Measurements from ENCODE around the gene NTM. TPM values are rescaled to one million over a fixed set of nuclear protein-coding genes. Genes with fewer than 3 reads are reported as not detected.

The NTM gene
- polyA plus RNA-seq, 2 donors = 0.24 to 1.1 TPM

- WGBS, 2 donors = 83 to 87% methylated on average over 6 of the region's 6 CpGs
Measured at GRCh38 chr11:131773626-131774025, 403.2 kb downstream of the NTM start.

GRCh38 chr11:131776211-131776610 is 405.8 kb downstream of the NTM start:
- H3K4me3 ChIP-seq (ENCODE audit: low read depth in 1 of 2, low read length in 2 of 2) = no peak overlapping the region
- 66 to 76% methylated on average over 3 of the region's 3 CpGs for WGBS, 2 donors
- no peaks in the 10 kb centered on the region for H3K4me1 ChIP-seq (ENCODE audit: control insufficient read depth in 2 of 2, insufficient read depth in 2 of 2, low read length in 1 of 2)

More at GRCh38 chr11:131773626-131774025, 403.2 kb downstream of the NTM start:
- H3K4me3 ChIP-seq (ENCODE audit: low read depth in 1 of 2, low read length in 2 of 2) = no peak overlapping the region
- no peaks in the 10 kb centered on the region for H3K27me3 ChIP-seq (ENCODE audit: control insufficient read depth in 1 of 2, insufficient read depth in 2 of 2, low read length in 2 of 2)
- H3K27ac ChIP-seq (ENCODE audit: low read depth in 2 of 2, low read length in 1 of 2) = no peak overlapping the region
- H3K4me1 ChIP-seq (ENCODE audit: control insufficient read depth in 2 of 2, insufficient read depth in 2 of 2, low read length in 1 of 2) = no peaks in the 10 kb centered on the region
- H3K9me3 ChIP-seq (ENCODE audit: control insufficient read depth in 2 of 2, insufficient read depth in 1 of 2, low read depth in 1 of 2, low read length in 1 of 2) = peaks cover 0 to 3% of the 10 kb centered on the region in 2 donors
- H3K36me3 ChIP-seq (ENCODE audit: control insufficient read depth in 2 of 2, insufficient read depth in 2 of 2, low read length in 1 of 2) = no peaks in the 10 kb centered on the region

GRCh38 chr11:131785801-131786200 is 415.4 kb downstream of the NTM start:
- no peak overlapping the region for H3K4me3 ChIP-seq (ENCODE audit: low read depth in 1 of 2, low read length in 2 of 2)
- no peaks in the 10 kb centered on the region for H3K27me3 ChIP-seq (ENCODE audit: control insufficient read depth in 1 of 2, insufficient read depth in 2 of 2, low read length in 2 of 2)
- H3K36me3 ChIP-seq (ENCODE audit: control insufficient read depth in 2 of 2, insufficient read depth in 2 of 2, low read length in 1 of 2) = no peaks in the 10 kb centered on the region
- H3K9me3 ChIP-seq (ENCODE audit: control insufficient read depth in 2 of 2, insufficient read depth in 1 of 2, low read depth in 1 of 2, low read length in 1 of 2) = no peaks in the 10 kb centered on the region
- WGBS, 2 donors = 69 to 71% methylated on average over 7 of the region's 7 CpGs
- no peaks in the 10 kb centered on the region for H3K4me1 ChIP-seq (ENCODE audit: control insufficient read depth in 2 of 2, insufficient read depth in 2 of 2, low read length in 1 of 2)
- H3K27ac ChIP-seq (ENCODE audit: low read depth in 2 of 2, low read length in 1 of 2) = no peak overlapping the region

More at GRCh38 chr11:131776211-131776610, 405.8 kb downstream of the NTM start:
- H3K27ac ChIP-seq (ENCODE audit: low read depth in 2 of 2, low read length in 1 of 2) = no peak overlapping the region
- H3K36me3 ChIP-seq (ENCODE audit: control insufficient read depth in 2 of 2, insufficient read depth in 2 of 2, low read length in 1 of 2) = no peaks in the 10 kb centered on the region
- H3K9me3 ChIP-seq (ENCODE audit: control insufficient read depth in 2 of 2, insufficient read depth in 1 of 2, low read depth in 1 of 2, low read length in 1 of 2) = peaks cover 0 to 3% of the 10 kb centered on the region in 2 donors
- no peaks in the 10 kb centered on the region for H3K27me3 ChIP-seq (ENCODE audit: control insufficient read depth in 1 of 2, insufficient read depth in 2 of 2, low read length in 2 of 2)

GRCh38 chr11:131787119-131787518 is 416.7 kb downstream of the NTM start:
- 52 to 60% methylated on average over 3 of the region's 3 CpGs for WGBS, 2 donors

GRCh38 chr11:131790586-131790985 is 420.2 kb downstream of the NTM start:
- Histone ChIP-seq H3K36me3 (ENCODE audit: control insufficient read depth in 2 of 2, insufficient read depth in 2 of 2, low read length in 1 of 2) (no peaks in the 10 kb centered on the region), H3K4me1 (ENCODE audit: control insufficient read depth in 2 of 2, insufficient read depth in 2 of 2, low read length in 1 of 2) (no peaks in the 10 kb centered on the region), H3K27me3 (ENCODE audit: control insufficient read depth in 1 of 2, insufficient read depth in 2 of 2, low read length in 2 of 2) (no peaks in the 10 kb centered on the region), H3K4me3 (ENCODE audit: low read depth in 1 of 2, low read length in 2 of 2) (no peak overlapping the region), H3K9me3 (ENCODE audit: control insufficient read depth in 2 of 2, insufficient read depth in 1 of 2, low read depth in 1 of 2, low read length in 1 of 2) (no peaks in the 10 kb centered on the region), H3K27ac (ENCODE audit: low read depth in 2 of 2, low read length in 1 of 2) (no peak overlapping the region)
- 72 to 77% methylated on average over 1 of the region's 1 CpG for WGBS, 2 donors

More at GRCh38 chr11:131787119-131787518, 416.7 kb downstream of the NTM start:
- no peak overlapping the region for H3K27ac ChIP-seq (ENCODE audit: low read depth in 2 of 2, low read length in 1 of 2)
- no peaks in the 10 kb centered on the region for H3K36me3 ChIP-seq (ENCODE audit: control insufficient read depth in 2 of 2, insufficient read depth in 2 of 2, low read length in 1 of 2)
- H3K9me3 ChIP-seq (ENCODE audit: control insufficient read depth in 2 of 2, insufficient read depth in 1 of 2, low read depth in 1 of 2, low read length in 1 of 2) = no peaks in the 10 kb centered on the region
- H3K27me3 ChIP-seq (ENCODE audit: control insufficient read depth in 1 of 2, insufficient read depth in 2 of 2, low read length in 2 of 2) = no peaks in the 10 kb centered on the region
- no peaks in the 10 kb centered on the region for H3K4me1 ChIP-seq (ENCODE audit: control insufficient read depth in 2 of 2, insufficient read depth in 2 of 2, low read length in 1 of 2)
- H3K4me3 ChIP-seq (ENCODE audit: low read depth in 1 of 2, low read length in 2 of 2) = no peak overlapping the region

- H3K27ac ChIP-seq (ENCODE audit: low read depth in 2 of 2, low read length in 1 of 2) = no peak overlapping the region
- WGBS, 2 donors = 54 to 56% methylated on average over 3 of the region's 3 CpGs
Measured at GRCh38 chr11:131792243-131792642, 421.8 kb downstream of the NTM start.

GRCh38 chr11:131796089-131796488 is 425.7 kb downstream of the NTM start:
- H3K36me3 ChIP-seq (ENCODE audit: control insufficient read depth in 2 of 2, insufficient read depth in 2 of 2, low read length in 1 of 2) = no peaks in the 10 kb centered on the region
- H3K27ac ChIP-seq (ENCODE audit: low read depth in 2 of 2, low read length in 1 of 2) = no peak overlapping the region
- no peaks in the 10 kb centered on the region for H3K4me1 ChIP-seq (ENCODE audit: control insufficient read depth in 2 of 2, insufficient read depth in 2 of 2, low read length in 1 of 2)
- H3K9me3 ChIP-seq (ENCODE audit: control insufficient read depth in 2 of 2, insufficient read depth in 1 of 2, low read depth in 1 of 2, low read length in 1 of 2) = no peaks in the 10 kb centered on the region
- H3K27me3 ChIP-seq (ENCODE audit: control insufficient read depth in 1 of 2, insufficient read depth in 2 of 2, low read length in 2 of 2) = no peaks in the 10 kb centered on the region
- WGBS, 2 donors = 74 to 83% methylated on average over 7 of the region's 7 CpGs
- H3K4me3 ChIP-seq (ENCODE audit: low read depth in 1 of 2, low read length in 2 of 2) = no peak overlapping the region

More at GRCh38 chr11:131792243-131792642, 421.8 kb downstream of the NTM start:
- no peaks in the 10 kb centered on the region for H3K36me3 ChIP-seq (ENCODE audit: control insufficient read depth in 2 of 2, insufficient read depth in 2 of 2, low read length in 1 of 2)
- no peaks in the 10 kb centered on the region for H3K27me3 ChIP-seq (ENCODE audit: control insufficient read depth in 1 of 2, insufficient read depth in 2 of 2, low read length in 2 of 2)
- H3K9me3 ChIP-seq (ENCODE audit: control insufficient read depth in 2 of 2, insufficient read depth in 1 of 2, low read depth in 1 of 2, low read length in 1 of 2) = no peaks in the 10 kb centered on the region
- no peaks in the 10 kb centered on the region for H3K4me1 ChIP-seq (ENCODE audit: control insufficient read depth in 2 of 2, insufficient read depth in 2 of 2, low read length in 1 of 2)
- no peak overlapping the region for H3K4me3 ChIP-seq (ENCODE audit: low read depth in 1 of 2, low read length in 2 of 2)

- H3K36me3 ChIP-seq (ENCODE audit: control insufficient read depth in 2 of 2, insufficient read depth in 2 of 2, low read length in 1 of 2) = no peaks in the 10 kb centered on the region
- H3K27me3 ChIP-seq (ENCODE audit: control insufficient read depth in 1 of 2, insufficient read depth in 2 of 2, low read length in 2 of 2) = no peaks in the 10 kb centered on the region
- H3K27ac ChIP-seq (ENCODE audit: low read depth in 2 of 2, low read length in 1 of 2) = no peak overlapping the region
- no peak overlapping the region for H3K4me3 ChIP-seq (ENCODE audit: low read depth in 1 of 2, low read length in 2 of 2)
- H3K4me1 ChIP-seq (ENCODE audit: control insufficient read depth in 2 of 2, insufficient read depth in 2 of 2, low read length in 1 of 2) = no peaks in the 10 kb centered on the region
- WGBS, 2 donors = 72 to 77% methylated on average over 5 of the region's 5 CpGs
- H3K9me3 ChIP-seq (ENCODE audit: control insufficient read depth in 2 of 2, insufficient read depth in 1 of 2, low read depth in 1 of 2, low read length in 1 of 2) = no peaks in the 10 kb centered on the region
Measured at GRCh38 chr11:131796541-131796940, 426.1 kb downstream of the NTM start.

GRCh38 chr11:131800452-131800851 is 430.0 kb downstream of the NTM start:
- Histone ChIP-seq H3K36me3 (ENCODE audit: control insufficient read depth in 2 of 2, insufficient read depth in 2 of 2, low read length in 1 of 2) (no peaks in the 10 kb centered on the region), H3K4me1 (ENCODE audit: control insufficient read depth in 2 of 2, insufficient read depth in 2 of 2, low read length in 1 of 2) (no peaks in the 10 kb centered on the region), H3K27ac (ENCODE audit: low read depth in 2 of 2, low read length in 1 of 2) (no peak overlapping the region), H3K9me3 (ENCODE audit: control insufficient read depth in 2 of 2, insufficient read depth in 1 of 2, low read depth in 1 of 2, low read length in 1 of 2) (no peaks in the 10 kb centered on the region), H3K27me3 (ENCODE audit: control insufficient read depth in 1 of 2, insufficient read depth in 2 of 2, low read length in 2 of 2) (no peaks in the 10 kb centered on the region), H3K4me3 (ENCODE audit: low read depth in 1 of 2, low read length in 2 of 2) (no peak overlapping the region)
- WGBS, 2 donors = 88 to 90% methylated on average over 2 of the region's 2 CpGs

- no peak overlapping the region for H3K4me3 ChIP-seq (ENCODE audit: low read depth in 1 of 2, low read length in 2 of 2)
- no peaks in the 10 kb centered on the region for H3K27me3 ChIP-seq (ENCODE audit: control insufficient read depth in 1 of 2, insufficient read depth in 2 of 2, low read length in 2 of 2)
- H3K36me3 ChIP-seq (ENCODE audit: control insufficient read depth in 2 of 2, insufficient read depth in 2 of 2, low read length in 1 of 2) = no peaks in the 10 kb centered on the region
- 44 to 50% methylated on average over 9 of the region's 9 CpGs for WGBS, 2 donors
- no peaks in the 10 kb centered on the region for H3K9me3 ChIP-seq (ENCODE audit: control insufficient read depth in 2 of 2, insufficient read depth in 1 of 2, low read depth in 1 of 2, low read length in 1 of 2)
- H3K27ac ChIP-seq (ENCODE audit: low read depth in 2 of 2, low read length in 1 of 2) = no peak overlapping the region
- no peaks in the 10 kb centered on the region for H3K4me1 ChIP-seq (ENCODE audit: control insufficient read depth in 2 of 2, insufficient read depth in 2 of 2, low read length in 1 of 2)
Measured at GRCh38 chr11:131802440-131803115, 432.2 kb downstream of the NTM start.
